CMK (cell line): ENCODE data around the gene GTPBP2.
"Not testable (repeated sequence)": the region's sequence is repeated elsewhere in the genome, so short reads cannot be mapped to it uniquely, and the experiment has no call there.

ENCODE experiments used
- DNase-seq: peaks from one replicate; pipeline ENCODE4 v3.0.0-alpha.2; 2010; ENCODE audit warnings: low read depth

GTPBP2 gene

DNA sequence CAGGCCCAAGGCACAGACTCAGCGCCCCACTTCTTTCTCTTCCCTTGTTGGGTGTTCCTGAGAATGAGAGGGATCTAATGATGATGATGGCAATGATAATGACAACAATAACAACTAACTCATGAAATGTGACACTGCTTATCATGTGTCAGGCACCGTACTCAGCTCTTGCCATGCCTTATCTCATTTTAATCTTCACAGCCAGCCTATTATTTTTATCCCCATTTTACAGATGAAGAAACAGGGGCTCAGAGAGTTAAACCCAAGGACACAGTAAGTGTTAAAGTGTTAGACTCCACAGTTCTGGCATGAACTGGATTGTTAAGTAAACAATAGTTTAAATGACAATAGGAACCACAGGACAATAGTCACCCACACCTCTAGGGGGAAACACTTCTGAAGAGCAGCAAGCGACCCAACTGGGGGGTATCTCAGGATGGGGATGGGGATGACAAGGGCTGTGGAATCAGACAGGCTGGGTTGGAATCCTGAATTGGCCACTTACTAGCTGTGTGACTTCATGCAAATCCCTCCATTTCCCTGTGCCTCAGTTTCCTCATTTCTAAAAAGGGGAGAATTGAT is 28.2 kb upstream of the GTPBP2 start:
- DNase-seq, result no peak

GRCh38 chr6:43652822-43653221 is 23.8 kb upstream of the GTPBP2 start:
- not testable (repeated sequence) for DNase-seq

- no peak for DNase-seq
These were observed 19.2 kb upstream of the GTPBP2 start for GRCh38 chr6:43648248-43648647.

DNA sequence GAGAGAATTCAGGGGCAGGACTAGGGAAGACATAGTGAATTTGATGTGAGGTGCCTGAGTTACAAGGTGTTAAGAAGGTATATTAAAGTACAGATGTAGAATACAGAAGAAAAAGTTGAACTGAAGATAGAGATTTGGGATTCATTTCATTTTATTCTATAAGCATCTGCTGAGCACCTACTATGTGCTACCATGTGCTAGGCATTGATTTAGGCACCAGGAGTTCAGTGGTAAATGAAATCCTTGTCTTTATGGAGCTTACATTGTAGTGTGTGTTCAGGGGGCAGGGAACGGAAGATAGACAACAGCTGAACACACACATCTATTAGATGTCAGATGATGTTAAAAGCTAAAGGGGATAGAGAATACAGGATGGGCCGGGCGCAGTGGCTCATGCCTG is 18.5 kb upstream of the GTPBP2 start:
- no peak for DNase-seq

DNA sequence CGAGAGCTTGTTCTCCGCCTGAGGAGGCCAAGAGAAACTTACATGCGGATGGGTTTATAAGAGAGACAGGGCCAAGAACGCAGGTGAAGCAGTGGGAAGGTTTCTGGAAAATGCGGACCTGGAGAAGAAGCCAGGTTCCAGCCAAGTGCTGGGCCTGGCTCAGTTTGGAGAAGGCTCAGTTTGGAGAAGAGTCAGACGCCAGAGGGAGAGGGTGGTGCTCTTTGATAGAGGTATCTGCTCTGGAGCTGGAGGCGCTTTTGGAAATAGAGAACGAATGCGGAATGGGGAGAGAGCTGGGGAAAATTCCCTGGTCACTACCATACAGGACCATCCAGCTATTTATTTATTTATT is 16.5 kb upstream of the GTPBP2 start:
- DNase-seq, result no peak

GRCh38 chr6:43644940-43645612 is 16.0 kb upstream of the GTPBP2 start, which contains the start of gene RSPH9:
Gene RSPH9, plus strand, starts transcription at chr6:43645036. Its CDS starts 63 bp downstream, at chr6:43645099.
- no peak for DNase-seq

DNA sequence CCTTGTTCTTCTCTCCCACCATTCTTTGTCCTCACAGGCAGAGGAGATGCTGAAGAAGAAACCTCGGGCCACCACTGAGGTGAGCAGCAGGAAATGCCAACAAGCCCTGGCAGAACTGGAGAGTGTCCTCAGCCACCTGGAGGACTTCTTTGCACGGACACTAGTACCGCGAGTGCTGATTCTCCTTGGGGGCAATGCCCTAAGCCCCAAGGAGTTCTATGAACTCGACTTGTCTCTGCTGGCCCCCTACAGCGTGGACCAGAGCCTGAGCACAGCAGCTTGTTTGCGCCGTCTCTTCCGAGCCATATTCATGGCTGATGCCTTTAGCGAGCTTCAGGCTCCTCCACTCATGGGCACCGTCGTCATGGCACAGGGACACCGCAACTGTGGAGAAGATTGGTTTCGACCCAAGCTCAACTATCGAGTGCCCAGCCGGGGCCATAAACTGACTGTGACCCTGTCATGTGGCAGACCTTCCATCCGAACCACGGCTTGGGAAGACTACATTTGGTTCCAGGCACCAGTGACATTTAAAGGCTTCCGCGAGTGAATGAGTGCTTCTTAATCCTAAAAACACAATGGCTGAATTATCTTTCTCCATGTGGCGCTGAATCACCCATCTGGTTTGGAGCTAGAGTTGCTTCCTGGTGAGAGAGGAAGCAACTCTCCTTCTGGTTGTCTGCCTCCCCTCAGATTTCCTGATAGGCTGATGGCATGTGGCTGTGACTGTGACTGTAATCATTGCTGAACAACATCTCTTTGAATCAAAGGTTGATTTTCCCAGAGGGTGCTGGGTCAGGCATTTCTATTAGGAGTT is 11.1 kb upstream of the GTPBP2 start:
- no peak for DNase-seq

DNA sequence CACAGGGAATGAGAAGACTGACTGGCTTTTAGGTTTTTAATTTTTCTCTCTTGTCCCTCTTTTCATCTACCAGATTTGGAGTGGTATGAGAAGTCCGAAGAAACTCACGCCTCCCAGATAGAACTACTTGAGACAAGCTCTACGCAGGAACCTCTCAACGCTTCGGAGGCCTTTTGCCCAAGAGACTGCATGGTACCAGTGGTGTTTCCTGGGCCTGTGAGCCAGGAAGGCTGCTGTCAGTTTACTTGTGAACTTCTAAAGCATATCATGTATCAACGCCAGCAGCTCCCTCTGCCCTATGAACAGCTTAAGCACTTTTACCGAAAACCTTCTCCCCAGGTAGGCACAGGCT is 7.2 kb upstream of the GTPBP2 start:
- no peak for DNase-seq

DNA sequence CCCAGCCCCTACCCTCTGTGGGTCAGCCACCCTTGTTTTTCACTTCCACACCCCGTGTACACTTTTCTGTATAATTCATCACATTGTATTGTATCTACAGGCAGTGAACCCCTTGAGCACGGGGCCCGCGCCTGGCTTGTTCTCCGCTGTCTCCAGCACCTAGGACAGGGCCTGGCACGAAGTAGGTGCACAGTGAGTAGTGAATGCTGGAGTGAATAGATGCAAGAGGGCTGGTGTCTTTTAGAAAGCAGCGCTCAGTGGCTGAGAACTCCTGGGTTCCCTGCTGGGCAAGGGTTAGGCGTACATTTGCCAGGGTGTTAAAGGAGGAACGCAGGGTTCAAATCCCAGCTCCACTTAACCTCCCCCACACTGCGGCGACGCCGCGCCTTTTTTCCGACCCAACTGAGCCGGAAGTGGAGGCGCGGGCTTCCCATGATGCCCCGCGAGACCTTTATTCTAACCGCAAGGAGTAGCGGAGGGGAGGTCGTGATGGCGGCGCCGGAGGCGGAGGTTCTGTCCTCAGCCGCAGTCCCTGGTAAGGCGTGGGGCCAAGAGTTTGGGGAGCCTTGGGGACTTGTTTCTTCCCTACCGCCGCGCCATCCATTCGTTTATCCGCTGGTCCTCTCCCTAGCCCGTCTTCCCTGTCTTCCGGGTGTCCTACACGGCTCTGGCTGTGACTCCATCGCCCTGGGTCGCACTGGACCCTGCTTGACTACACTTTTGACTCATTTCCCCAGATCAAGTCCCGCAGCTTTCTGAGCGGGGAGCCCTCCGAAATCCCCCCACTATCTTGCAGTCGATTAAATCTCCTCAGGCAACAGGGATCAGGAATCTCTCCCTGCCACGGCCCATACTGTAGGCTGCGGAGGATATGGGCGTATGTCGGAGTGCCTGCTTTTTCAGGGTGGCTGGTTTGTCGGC is 6.6 kb upstream of the GTPBP2 start, which contains the start of gene MAD2L1BP:
MAD2L1BP (plus strand) TSS at position 454 of the 921 bp plus-strand sequence; CDS start at position 490, 36 bp downstream.
- DNase-seq, result peak; percentile 85

DNA sequence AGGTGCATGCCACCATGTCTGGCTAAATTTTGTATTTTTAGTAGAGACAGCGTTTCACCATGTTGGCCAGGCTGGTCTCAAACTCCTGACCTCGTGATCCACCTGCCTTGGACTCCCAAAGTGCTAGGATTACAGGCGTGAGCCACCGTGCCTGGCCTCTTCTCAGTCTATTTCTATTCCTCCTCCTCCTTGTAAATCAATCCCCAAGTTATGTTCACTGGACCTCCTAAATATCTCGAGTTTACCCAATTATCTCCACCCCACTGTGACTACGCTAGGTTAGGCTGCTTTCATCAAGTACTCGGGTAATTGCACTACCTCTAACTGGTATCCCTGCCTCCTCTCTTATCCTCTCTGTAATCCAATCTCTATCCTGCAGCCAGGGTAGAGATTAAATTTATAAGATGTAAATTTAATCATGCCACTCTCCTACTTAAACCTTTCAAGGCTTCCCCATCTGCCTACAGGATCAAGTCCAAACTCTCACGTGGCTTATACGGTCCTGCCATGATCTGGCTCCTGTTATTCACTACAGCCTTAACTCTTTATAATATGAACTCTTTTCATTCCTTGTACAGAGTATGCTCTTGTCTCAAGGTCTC is 5.7 kb upstream of the GTPBP2 start:
- DNase-seq, result no peak

GRCh38 chr6:43633002-43633401 is 3.9 kb upstream of the GTPBP2 start:
- not testable (repeated sequence) for DNase-seq

- peak; percentile 94 for DNase-seq
These were observed 2.0 kb upstream of the GTPBP2 start for GRCh38 chr6:43630980-43631619.

DNA sequence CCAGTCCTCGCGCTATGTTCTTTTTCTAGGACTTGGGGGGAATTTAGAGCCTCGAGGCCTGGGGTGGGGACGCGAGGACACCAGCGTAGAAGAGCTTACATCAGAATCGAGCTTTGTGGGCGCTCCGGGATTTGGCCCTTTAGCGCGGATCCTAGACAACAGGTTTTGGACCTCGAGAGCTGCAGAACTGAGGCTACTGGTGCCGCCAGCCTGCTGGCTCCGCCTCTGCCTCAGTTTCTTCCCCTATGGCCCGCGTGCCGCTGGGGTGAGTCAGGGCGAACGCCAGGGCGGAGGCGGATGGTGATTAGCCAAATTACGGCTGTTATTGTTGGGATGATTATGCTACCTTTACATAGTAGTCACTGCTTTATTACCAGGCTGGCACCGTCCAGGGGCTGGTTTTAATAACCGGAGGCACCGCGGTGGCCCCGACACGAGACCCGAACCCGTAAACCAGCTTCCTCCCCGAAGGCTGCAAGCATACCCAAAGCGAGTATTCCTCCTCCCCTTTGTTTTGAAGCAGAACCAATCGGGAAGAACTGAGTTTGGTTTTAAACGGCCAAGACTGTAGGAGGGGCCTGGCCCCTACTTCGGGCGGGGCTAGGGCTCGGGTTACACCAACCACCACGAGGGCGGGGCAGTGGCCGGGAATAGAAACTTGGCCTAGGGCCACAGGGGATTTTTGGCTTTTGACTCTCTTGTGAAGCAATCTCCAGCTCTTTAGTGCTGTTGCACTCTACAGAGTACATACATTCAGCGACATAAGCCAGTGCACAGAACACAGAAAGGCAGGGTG is 639 bp upstream of the GTPBP2 start:
- peak; percentile 87 for DNase-seq

DNA sequence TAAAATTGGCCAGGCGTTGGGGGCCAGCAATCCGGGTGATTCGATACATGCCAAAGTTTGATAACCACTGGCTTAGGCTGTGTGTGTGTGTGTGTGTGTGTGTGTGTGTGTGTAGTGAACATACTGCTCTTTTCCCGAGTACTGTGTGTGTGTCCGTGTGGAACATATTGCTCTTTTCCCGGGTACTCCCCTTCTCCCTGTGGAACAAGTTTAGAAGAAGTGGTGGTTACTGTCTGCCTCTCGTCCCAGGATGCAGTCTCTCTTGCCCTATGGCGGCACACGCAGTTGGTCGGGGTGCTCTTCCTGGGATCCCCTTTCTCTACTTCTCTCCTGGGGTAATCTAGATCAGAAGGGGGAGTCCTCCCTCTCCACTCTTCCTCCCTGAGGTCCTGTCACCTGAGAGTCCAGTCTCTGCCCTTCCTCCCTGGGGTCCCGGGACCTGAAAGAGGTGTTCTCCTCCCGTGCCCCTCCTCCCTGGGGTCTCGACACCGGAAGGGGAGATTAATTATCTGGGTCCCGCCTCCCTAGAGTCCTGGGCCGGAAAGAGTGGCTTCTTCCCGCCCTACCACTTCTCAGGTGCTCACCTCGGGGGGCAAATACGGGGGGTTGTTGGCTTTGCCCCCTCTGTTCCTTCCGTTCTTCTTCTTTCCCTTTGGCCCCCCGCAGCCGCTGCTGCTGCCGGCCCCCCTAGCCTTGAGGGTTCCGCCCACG is 516 bp downstream of the GTPBP2 start:
- DNase-seq, result no peak

- DNase-seq, result peak; percentile 67
These were observed 1.8 kb downstream of the GTPBP2 start for GRCh38 chr6:43627008-43627825.

- DNase-seq, result no peak
These were observed 3.6 kb downstream of the GTPBP2 start for GRCh38 chr6:43625393-43625992.

DNA sequence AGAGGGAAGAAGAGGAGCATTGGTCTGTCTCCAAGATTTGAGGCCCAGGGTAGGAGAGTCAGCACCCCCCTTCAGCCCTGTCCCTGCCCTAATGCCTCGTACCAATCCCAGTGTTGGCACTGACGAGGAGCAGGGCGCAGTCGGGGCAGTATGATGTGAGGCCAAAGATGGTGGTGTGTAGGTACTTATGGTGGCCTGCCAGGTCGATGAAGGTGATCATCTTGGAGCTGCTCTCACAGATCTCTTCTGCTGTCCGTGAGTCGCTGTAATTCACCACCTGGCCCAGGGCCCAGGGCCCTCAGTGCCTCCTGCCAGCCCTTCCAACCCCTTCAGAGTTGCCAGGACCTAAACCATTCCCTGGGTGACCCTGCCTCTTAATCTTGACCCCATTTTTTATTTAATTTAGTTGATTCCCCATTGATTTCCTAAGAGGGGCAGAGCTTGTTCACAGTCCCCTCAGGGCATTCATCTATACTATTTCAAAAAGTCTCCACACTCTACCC is 4.2 kb downstream of the GTPBP2 start:
- DNase-seq, result no peak
